ENCODE measurements around the gene C1QTNF8. TPM values are rescaled to one million over a fixed set of nuclear protein-coding genes. Genes with fewer than 3 reads are reported as not detected.

Gene C1QTNF8
- polyA plus RNA-seq, 1 donor (not counting 4 experiments of a cell fraction or from before 2014, with no cell fraction given) = not detected

DNA sequence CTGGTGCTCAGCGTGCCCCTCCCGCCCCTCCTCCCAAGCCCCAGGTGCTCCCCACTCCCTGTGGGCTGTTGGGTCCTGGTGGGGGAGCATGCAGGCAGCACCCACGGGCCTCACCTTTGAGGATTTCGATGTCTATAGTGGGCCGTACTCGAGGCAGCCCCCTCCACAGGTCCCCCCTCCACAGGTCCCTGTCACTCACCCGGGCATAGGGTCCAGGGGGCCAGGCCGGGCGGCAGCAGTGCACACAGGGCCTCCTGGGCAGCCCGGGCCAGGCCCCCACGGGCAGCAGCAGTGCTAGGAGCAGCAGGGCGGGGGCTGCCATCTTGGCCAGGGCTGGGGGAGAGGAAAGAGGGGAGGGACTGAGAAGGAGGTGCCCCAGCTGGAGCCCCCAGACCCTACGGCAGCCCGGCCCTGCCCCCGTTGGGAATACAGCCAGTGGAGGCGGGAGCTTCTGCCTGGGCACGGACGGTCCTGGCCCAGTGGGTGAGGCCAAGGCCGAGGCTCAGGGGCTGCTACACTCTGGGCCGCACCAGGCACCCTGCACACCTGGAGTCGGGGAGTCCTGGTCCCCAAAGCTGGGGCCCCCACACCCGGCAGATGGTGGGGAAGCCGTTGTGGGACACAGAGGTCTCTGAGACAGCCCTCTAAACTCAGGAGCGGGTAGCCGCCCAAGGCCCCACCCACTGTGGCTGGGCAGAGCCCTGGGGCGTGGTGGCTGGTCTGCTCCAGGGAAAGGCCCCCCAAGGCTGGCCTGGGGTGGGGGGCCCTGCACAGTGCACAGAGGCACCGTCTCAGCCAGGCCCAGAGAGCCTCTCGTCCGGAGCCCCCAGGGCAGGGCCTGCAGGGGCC is 1.2 kb downstream of the C1QTNF8 start:
- FAIRE-seq = no peak
- Histone ChIP-seq H3K4me1 (ENCODE audit: control insufficient read depth, extremely low read depth, insufficient read depth, low read length) (no peaks in the 10 kb centered on the region), H3K4me3 (ENCODE audit: control insufficient read depth in 2 of 3, extremely low read depth in 1 of 3, insufficient read depth in 2 of 3, low read depth in 1 of 3, low read length in 3 of 3) (no peak overlapping the region), H3K9me3 (ENCODE audit: control insufficient read depth, low read depth, low read length) (peaks cover 4% of the 10 kb centered on the region), H4K20me1 (ENCODE audit: control insufficient read depth, extremely low read depth, insufficient read depth, low read length) (no peaks in the 10 kb centered on the region), H3K9me1 (ENCODE audit: control insufficient read depth, extremely low read depth, insufficient read depth, low read length) (no peaks in the 10 kb centered on the region), H3K9ac (ENCODE audit: control insufficient read depth, extremely low read depth, insufficient read depth, low read length) (no peak overlapping the region), H2AFZ (ENCODE audit: control insufficient read depth, low read length) (no peak overlapping the region), H3K27me3 (ENCODE audit: control insufficient read depth, extremely low read depth, insufficient read depth, low read length) (peaks cover 18% of the 10 kb centered on the region), H3K4me2 (ENCODE audit: control insufficient read depth, extremely low read depth, insufficient read depth, low read depth, low read length) (no peak overlapping the region), H3K27ac (ENCODE audit: control insufficient read depth, insufficient read depth, low read length) (no peak overlapping the region), H3K79me2 (ENCODE audit: control insufficient read depth, insufficient read depth, low read length) (no peaks in the 10 kb centered on the region), H3K36me3 (ENCODE audit: control insufficient read depth in 2 of 2, extremely low read depth in 1 of 2, insufficient read depth in 2 of 2, low read length in 2 of 2) (no peaks in the 10 kb centered on the region)
- DNase-seq (ENCODE audit: low read depth, low spot score) = no peak
- TF ChIP-seq, protein P1, sequence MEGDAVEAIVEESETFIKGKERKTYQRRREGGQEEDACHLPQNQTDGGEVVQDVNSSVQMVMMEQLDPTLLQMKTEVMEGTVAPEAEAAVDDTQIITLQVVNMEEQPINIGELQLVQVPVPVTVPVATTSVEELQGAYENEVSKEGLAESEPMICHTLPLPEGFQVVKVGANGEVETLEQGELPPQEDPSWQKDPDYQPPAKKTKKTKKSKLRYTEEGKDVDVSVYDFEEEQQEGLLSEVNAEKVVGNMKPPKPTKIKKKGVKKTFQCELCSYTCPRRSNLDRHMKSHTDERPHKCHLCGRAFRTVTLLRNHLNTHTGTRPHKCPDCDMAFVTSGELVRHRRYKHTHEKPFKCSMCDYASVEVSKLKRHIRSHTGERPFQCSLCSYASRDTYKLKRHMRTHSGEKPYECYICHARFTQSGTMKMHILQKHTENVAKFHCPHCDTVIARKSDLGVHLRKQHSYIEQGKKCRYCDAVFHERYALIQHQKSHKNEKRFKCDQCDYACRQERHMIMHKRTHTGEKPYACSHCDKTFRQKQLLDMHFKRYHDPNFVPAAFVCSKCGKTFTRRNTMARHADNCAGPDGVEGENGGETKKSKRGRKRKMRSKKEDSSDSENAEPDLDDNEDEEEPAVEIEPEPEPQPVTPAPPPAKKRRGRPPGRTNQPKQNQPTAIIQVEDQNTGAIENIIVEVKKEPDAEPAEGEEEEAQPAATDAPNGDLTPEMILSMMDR (optimal IDR thresholded peaks at IDR 0.05 in 1 of 3, IDR thresholded peaks at IDR 0.05 in 1 of 3, conservative IDR thresholded peaks at IDR 0.05 in 1 of 3; ENCODE audit: extremely low read depth in 1 of 3, insufficient read depth in 2 of 3, low read length in 3 of 3) = no peak
- no peak for TF ChIP-seq EZH2 (IDR thresholded peaks at IDR 0.05; ENCODE audit: low read length)
- dilution Hi-C loops (cut with MboI; ENCODE audit: extremely low pct_ligation_motif_present, low sequenced_read_pairs) = no loop called here

DNA sequence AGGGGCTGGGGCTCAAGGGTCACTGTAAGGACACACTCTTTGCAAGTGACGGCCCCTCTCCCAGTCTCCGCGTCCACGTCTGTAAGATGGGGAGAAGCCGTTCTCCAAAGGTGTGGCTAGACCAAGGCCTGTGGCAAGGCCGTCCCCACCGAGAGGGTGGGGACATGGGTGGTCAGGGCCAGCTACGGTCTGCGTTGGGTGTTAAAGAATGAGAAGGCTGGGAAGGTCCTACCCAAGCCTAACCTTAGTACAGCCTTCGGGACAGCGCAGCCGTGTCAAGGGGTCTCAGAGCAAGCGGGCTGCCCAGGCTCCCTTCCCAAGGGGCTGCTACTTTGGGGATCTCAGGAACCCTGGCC is 1.9 kb downstream of the C1QTNF8 start:
- Histone ChIP-seq H4K20me1 (ENCODE audit: control insufficient read depth, extremely low read depth, insufficient read depth, low read length) (no peaks in the 10 kb centered on the region), H3K4me3 (ENCODE audit: control insufficient read depth in 2 of 3, extremely low read depth in 1 of 3, insufficient read depth in 2 of 3, low read depth in 1 of 3, low read length in 3 of 3) (no peak overlapping the region), H2AFZ (ENCODE audit: control insufficient read depth, low read length) (no peak overlapping the region), H3K27me3 (ENCODE audit: control insufficient read depth, extremely low read depth, insufficient read depth, low read length) (peaks cover 18% of the 10 kb centered on the region), H3K9me1 (ENCODE audit: control insufficient read depth, extremely low read depth, insufficient read depth, low read length) (no peaks in the 10 kb centered on the region), H3K79me2 (ENCODE audit: control insufficient read depth, insufficient read depth, low read length) (no peaks in the 10 kb centered on the region), H3K4me2 (ENCODE audit: control insufficient read depth, extremely low read depth, insufficient read depth, low read depth, low read length) (no peak overlapping the region), H3K4me1 (ENCODE audit: control insufficient read depth, extremely low read depth, insufficient read depth, low read length) (no peaks in the 10 kb centered on the region), H3K36me3 (ENCODE audit: control insufficient read depth in 2 of 2, extremely low read depth in 1 of 2, insufficient read depth in 2 of 2, low read length in 2 of 2) (no peaks in the 10 kb centered on the region), H3K9ac (ENCODE audit: control insufficient read depth, extremely low read depth, insufficient read depth, low read length) (no peak overlapping the region), H3K9me3 (ENCODE audit: control insufficient read depth, low read depth, low read length) (peaks cover 4% of the 10 kb centered on the region), H3K27ac (ENCODE audit: control insufficient read depth, insufficient read depth, low read length) (no peak overlapping the region)
- dilution Hi-C loops (cut with MboI; ENCODE audit: extremely low pct_ligation_motif_present, low sequenced_read_pairs) = no loop called here
- DNase-seq (ENCODE audit: low read depth, low spot score) (no peak), FAIRE-seq (no peak)
- TF ChIP-seq, protein P1 (optimal IDR thresholded peaks at IDR 0.05 in 1 of 3, IDR thresholded peaks at IDR 0.05 in 1 of 3, conservative IDR thresholded peaks at IDR 0.05 in 1 of 3; ENCODE audit: extremely low read depth in 1 of 3, insufficient read depth in 2 of 3, low read length in 3 of 3) = no peak
- TF ChIP-seq EZH2 (IDR thresholded peaks at IDR 0.05; ENCODE audit: low read length) = no peak
